ENCODE results near the gene ERVW-1.
"Not testable (repeated sequence)": the region's sequence is repeated elsewhere in the genome, so short reads cannot be mapped to it uniquely, and the experiment has no call there.

The ERVW-1 gene

DNA sequence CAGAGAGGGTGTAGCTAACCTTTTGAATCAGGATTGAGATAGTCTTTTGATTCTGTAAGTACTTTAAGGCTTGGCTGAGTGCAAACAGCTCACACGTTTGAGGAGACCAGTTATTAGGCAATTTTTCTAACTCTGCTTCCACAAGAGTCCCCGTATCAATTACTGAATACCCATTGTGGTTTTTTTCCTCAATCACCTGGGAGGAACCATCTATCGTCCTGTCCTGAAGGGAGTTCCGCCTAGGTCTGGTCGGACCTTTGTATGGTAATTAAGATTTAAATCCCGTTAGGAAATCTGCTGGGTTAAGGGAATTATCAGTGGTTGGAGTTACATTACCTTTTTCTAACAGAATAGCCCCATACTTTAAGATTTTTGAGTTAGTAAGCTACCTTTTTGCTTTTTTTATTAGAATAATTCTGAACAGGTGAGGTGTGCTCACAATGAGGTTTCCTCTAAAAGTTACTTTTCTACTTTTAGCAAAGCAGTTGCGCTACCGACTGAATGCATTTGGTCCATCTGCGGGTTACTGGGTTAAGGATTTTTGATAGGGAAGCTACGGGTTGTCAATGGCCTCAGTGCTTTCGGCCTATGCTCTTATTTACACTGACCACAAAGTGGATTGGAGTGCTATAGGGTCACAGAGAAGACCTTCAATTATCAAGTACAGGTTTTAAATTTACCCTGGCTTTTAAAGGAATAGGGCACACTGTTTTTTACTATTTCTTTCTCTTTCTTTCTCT lies 1.7 kb downstream of the ERVW-1 start:
- H3K27ac ChIP-seq; DNase-seq (ENCODE audit: low read depth, low spot score): not testable (repeated sequence)

DNA sequence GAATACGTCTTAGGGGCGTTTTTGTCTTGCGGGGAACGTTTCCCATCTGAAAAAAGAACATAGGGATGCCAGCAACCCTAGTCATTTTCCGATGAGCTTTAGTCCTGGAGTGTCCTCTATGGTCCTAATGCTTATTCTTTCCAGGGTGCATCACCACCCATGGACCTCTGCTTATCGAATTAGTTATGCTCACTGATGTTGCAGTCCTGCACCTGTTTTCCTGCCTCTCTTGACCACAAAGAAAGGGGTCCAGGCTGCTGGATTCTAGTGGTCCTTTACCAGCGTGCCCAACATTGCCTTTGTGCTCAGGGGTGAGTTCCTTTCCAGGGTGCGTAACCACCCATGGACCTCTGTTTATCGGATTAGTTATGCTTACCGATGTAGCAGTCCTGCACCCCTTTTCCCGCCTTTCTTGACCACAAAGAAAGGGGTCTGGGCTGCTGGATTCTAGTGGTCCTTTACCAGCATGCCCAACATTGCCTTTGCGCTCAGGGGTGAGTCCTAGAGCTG lies 2.4 kb downstream of the ERVW-1 start:
- H3K27ac ChIP-seq; DNase-seq (ENCODE audit: low read depth, low spot score): not testable (repeated sequence)

DNA sequence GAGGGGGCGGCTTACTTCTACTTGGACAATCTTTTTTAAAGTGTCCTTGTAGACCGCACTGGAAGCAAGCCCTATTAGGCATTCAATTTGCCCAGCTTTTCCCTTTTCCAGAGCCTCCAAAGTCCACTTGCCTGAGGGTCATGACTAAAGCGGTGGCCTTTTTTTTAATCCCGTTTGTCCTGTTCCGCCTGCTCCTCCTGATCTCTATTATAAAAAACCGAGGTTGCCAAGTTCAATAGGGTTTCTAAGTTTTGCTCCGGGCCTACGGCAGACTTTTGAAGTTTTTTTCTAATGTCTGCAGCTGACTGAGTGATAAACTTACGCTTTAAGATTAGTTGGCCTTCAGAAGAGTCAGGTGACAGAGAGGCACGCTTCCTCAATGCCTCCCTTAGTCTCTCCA lies 3.8 kb downstream of the ERVW-1 start:
- H3K27ac ChIP-seq, result peak overlapping the region; percentile 13
- DNase-seq (ENCODE audit: low read depth, low spot score), result not testable (repeated sequence)

DNA sequence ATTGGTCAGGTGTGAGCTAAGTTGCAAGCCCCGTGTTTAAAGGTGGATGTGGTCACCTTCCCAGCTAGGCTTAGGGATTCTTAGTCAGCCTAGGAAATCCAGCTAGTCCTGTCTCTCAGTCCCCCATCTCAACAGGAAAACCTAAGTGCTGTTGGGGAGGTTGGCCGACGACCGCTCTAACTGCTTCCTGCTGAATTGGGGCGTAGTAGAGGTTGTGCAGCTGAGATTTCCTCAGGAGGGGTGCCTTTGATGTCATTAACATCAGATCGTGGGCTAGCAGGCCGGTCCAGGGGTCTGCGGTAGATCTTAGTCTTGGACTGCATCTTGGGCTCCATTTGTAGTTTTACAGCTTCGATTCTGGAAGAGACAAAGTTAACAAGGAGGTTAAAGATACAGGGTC lies 9.2 kb downstream of the ERVW-1 start:
- not testable (repeated sequence) for H3K27ac ChIP-seq; DNase-seq (ENCODE audit: low read depth, low spot score)

DNA sequence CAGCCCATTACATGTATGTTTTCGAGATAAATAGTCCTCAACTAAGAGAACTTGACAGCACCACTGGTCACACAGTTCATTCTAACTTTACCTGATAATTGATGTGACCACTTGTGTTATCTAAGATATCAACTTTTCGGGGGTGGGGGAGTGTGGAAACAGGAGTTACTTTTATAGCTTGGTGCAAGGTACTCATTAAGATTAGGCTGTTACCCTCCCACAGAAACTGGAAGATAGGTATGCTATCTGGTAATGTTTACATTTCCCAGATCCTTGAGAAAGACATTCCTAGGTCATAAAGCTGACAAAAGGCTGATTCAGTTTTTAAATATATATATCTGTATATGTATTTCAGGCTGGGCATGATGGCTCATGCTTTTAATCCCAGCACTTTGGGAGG lies 11.1 kb downstream of the ERVW-1 start:
- peak; percentile 48 for DNase-seq (ENCODE audit: low read depth, low spot score)
- peak overlapping the region; percentile 20 for H3K27ac ChIP-seq

DNA sequence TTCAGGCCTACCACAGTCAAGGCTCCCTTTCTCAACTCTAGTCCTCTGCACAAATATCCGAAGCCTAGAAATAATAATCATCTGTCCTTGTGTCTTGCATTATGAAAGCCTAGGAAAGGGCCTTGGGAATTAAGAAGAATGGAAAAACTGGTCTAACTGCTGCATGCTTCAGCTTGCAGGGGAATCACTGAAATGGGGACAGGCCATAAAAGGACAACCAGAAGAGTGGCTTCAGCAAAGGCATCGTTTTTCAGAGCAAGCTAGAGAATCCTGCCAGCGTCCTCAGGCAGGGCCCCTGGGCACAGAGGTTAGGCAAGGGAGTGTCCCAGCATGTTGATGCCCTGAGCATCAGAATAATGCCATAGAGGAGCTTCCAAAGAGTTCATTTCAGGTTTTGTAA lies 13.2 kb downstream of the ERVW-1 start:
- H3K27ac ChIP-seq, result peak overlapping the region; percentile 24
- DNase-seq (ENCODE audit: low read depth, low spot score), result no peak

DNA sequence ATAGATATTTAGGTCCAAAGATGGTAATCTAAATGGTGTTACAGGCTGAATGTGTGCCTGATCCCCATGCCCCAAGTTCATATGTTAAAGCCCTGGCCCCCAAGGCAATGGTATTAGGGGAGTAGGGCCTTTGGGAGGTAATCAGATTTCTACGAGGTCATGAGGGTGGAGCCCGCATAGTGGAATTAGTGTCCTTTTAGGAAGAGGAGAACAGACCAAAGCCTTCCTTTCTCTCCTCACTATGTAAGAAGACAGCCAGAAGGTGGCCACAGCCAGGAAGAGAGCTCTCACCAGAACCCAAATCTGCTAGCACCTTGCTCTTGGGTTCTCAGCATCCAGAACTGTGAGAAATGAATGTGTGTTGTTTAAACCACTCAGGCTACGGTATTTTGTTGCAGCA lies 15.2 kb downstream of the ERVW-1 start:
- DNase-seq (ENCODE audit: low read depth, low spot score), result no peak

DNA sequence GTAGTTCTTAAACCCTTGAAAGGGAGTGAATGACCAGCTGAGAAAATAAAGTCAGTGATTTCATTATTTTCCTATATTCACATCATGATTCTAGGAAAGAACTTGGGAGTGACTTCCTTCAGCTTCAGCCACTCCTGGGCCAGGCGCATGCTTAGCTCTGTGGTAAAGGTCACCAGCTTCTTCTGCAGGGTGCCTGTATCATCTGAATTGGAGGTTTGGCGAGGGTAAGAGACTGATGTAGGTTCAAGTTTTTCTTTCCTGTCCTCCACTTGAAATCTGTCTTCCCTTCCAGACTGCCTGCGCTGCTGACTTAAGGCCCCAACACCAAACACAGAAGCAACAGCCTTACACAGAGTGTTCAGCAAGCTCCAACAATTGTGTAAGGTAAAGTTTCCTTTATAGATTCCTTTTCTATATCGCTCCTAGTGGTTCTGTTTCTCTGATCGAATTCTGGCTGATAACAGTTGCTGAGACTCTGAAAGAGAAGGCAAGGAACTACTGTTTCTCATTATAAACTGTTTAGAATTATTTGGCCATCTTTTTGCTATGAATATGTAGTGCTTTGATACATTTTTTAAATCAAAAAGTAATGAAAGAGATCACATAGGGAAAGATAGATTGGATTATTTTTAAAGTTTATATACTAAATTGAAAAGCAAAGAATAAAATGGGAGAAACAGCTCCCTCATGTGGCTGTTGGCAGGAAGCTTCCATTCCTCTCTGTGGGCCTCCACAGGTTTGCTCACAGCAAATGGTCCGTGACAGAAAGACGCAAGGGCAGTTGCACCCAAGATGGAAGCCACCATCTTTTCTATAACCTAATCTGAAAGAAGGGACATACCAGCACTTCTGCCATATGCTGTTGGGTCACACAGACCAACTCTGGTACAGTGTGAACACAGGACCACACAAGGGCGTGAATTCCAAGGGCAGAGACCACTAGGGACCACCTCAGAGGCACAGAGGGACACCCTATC lies 16.4 kb downstream of the ERVW-1 start:
- DNase-seq (ENCODE audit: low read depth, low spot score), result no peak
- H3K27ac ChIP-seq, result no peak overlapping the region

More for the DNA sequence above, 15.2 kb downstream of the ERVW-1 start:
- H3K27ac ChIP-seq, result no peak overlapping the region

DNA sequence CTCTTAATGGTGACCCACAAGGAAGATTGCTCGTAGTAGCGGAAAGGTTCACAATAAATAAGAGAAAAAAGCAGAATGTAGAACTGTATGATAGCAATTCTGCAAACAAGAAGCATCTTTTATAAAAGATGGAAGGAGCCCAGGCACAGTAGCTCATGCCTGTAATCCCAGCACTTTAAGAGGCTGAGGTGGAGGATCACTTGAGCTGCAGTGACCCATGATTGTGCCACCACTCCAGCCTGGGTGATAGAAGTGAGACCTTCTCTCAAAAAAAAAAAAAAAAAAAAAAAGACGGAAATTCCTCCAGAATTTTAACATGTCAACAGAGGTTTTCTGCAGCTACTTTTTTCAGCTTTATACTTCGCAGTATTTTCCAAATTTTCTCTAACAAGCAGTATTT lies 17.2 kb downstream of the ERVW-1 start:
- H3K27ac ChIP-seq, result peak overlapping the region; percentile 31
- DNase-seq (ENCODE audit: low read depth, low spot score), result no peak

DNA sequence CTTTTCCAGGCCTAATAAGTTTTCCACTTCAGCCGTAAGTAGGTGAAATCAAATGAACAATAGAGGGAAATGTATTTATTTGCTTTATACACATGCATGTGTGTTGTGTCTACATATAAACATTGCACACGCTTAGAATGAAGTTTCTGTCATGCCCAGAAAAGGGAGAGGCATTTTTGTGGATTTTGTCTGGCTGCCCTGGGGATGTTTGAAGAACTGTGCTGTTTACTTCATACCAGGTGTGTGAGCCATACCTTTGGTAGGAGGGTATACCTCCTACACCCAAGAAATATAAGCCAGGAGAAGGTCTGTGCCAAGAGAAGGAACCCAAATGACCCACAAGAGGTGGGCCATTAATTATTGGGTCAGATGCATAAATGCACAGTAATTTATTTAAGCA lies 17.6 kb downstream of the ERVW-1 start:
- peak overlapping the region; percentile 31 for H3K27ac ChIP-seq
- peak; percentile 68 for DNase-seq (ENCODE audit: low read depth, low spot score)

DNA sequence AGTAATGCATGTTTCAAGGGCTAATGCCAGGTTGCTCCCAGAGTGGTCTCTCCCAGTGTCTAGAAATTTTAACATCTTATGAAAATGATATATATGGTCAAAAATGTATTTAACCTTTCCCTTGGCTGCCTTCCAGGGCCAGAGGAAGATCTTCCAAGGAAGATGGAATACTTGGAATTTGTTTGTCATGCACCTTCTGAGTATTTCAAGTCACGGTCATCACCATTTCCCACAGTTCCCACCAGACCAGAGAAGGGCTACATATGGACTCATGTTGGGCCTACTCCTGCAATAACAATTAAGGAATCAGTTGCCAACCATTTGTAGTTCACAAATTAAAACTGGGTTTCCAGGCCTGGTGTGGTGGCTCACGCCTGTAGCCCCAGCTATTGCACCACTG lies 21.5 kb downstream of the ERVW-1 start:
- no peak for DNase-seq (ENCODE audit: low read depth, low spot score)
- H3K27ac ChIP-seq, result no peak overlapping the region

DNA sequence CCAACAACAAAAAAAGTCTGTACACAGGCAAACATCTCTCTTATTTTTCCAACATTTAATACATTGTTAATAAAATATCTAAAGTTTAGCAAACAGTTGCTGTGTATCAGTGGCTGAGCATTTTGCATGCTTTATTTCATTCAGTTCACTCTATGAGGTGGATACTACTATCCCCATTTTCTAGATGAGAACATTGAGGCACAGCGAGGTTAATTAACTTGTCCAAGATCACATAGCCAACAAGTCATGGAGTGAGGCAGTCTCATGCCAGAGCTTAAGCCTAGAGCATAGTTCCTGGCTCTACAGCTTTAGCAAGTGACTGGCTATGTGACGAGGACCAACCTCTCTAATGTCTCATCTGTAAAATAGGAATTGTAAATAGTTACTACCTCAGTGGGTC lies 26.1 kb downstream of the ERVW-1 start:
- H3K27ac ChIP-seq, result no peak overlapping the region
- DNase-seq (ENCODE audit: low read depth, low spot score), result no peak

DNA sequence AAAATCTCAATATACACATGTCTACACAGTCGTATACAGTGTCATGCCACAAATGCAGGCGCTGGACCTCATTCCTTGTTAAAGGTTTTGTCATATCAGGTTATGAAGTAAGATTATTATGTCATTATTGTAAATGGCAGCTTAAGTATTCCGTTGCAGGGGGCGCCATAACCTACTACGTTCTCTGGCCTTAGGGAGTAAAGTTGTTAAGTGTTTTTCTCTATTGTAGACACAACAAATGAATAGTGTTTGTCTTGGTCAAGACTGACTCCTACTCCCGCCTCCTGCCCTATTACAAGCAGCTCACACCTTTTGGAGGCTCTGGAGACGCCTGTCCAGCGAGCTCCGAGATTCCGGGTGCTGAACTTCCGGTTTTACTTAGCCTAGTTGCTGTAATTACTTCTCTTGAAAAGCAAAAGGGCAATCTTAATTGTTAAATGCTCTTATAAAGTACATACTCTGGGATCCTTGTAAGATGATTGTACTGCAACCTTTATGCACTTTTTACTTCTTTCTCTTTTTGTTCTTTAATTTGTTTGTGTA lies 29.5 kb downstream of the ERVW-1 start:
- no peak for DNase-seq (ENCODE audit: low read depth, low spot score)
- peak overlapping the region; percentile 87 for H3K27ac ChIP-seq

DNA sequence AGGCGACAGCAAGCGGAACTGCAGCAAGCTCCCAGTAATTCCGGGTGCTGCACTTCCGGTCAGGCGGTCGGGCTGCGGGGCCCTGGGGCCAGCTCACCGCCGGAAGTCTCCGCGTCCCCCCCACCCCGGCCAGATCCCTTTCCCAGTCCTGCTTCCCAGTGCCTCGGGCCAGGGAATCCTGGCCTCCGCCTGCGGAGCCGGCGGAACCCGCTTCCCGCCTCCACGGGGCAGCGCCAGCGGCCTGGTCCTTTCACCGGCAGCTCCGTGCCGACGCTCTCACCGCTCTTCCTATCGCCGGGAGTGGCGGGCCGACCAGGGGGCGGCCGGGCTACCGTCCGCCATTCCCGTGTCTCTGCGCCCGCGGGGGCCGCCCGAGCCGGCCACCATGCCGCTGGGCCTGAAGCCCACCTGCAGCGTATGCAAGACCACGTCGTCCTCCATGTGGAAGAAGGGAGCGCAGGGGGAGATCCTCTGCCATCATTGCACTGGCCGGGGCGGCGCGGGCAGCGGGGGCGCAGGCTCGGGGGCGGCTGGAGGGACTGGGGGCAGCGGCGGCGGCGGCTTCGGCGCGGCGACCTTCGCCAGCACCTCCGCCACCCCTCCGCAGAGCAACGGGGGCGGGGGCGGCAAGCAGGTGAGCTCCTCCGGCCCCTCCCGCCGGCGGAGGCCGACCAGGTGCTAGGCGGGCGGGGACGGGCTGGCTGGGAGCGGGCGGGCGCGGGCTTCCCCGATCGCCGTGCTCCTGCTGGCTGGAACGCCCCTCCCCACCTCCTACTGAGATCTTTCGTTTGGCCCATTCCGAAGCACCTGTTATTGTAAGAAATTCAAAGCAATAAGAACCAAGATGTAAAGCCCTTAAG lies 30.2 kb downstream of the ERVW-1 start, which contains the start of gene GATAD1:
GATAD1 (plus strand) TSS at position 138 of the 860 bp plus-strand sequence; CDS start at position 386, 248 bp downstream.
- peak; percentile 57 for DNase-seq (ENCODE audit: low read depth, low spot score)
- peak within 1 kb of the TSS; percentile 87 for H3K27ac ChIP-seq

DNA sequence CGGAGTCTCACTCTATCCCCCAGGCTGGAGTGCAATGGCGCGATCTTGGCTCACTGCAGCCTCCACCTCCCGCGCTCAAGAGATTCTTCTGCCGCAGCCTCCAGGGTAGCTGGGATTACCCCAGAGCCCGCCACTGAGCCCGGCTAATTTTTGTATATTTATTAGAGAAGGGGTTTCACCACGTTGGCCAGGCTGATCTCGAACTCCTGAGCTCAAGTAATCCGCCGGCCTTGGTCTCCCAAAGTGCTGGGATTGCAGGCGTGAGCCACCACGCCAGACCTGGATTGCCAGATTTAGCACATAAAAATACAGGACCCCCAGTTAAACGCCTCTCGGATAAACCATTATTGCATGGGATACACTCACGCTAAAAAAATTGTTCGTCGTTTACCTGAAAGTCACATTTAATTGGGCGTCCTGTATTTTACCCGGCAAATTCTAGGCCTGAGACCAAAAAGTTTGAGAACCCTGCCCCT lies 30.8 kb downstream of the ERVW-1 start:
- no peak for DNase-seq (ENCODE audit: low read depth, low spot score)
- H3K27ac ChIP-seq, result peak overlapping the region; percentile 87

DNA sequence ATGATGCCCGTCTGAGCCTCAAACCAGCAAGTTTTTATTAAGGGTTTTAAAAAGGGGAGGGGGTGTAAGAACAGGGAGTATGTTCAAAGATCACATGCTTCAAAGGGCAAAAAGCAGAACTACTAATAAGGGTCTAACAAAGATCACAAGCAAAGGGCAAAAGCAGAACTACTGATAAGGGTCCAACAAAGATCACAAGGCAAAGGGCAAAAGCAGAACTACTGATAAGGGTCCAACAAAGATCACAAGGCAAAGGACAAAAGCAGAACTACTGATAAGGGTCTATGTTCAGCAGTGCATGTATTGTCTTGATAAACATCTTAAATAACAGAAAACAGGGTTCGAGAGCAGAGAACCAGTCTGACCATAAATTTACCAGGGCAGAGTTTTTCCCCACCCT lies 35.0 kb downstream of the ERVW-1 start:
- DNase-seq (ENCODE audit: low read depth, low spot score); H3K27ac ChIP-seq: not testable (repeated sequence)

DNA sequence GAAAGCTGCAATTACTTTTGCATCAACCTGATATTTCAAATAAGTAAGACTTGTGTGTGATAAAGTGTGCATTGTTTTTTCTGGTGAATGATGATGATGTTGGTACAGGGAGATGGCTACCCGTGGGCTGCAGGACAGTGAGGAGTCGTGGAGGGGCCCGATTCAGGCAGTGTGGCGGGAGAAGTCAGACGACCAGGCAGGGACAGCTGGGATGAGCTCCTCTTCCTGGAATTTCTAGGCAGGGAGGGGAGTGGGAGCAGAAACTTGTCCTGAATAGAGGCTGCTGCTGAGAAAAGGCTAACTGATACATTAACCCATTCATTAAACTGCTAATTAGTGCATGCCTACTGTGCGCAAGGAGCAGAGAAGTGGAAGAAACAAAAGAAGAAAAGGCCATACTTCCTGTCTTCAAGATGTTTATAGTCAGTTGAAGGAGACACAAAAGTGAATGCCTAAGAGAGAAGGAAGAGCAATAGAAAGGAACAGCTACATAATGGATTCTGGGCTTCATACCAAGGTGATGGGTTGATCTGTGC lies 39.7 kb downstream of the ERVW-1 start:
- DNase-seq (ENCODE audit: low read depth, low spot score), result no peak
- H3K27ac ChIP-seq, result no peak overlapping the region

DNA sequence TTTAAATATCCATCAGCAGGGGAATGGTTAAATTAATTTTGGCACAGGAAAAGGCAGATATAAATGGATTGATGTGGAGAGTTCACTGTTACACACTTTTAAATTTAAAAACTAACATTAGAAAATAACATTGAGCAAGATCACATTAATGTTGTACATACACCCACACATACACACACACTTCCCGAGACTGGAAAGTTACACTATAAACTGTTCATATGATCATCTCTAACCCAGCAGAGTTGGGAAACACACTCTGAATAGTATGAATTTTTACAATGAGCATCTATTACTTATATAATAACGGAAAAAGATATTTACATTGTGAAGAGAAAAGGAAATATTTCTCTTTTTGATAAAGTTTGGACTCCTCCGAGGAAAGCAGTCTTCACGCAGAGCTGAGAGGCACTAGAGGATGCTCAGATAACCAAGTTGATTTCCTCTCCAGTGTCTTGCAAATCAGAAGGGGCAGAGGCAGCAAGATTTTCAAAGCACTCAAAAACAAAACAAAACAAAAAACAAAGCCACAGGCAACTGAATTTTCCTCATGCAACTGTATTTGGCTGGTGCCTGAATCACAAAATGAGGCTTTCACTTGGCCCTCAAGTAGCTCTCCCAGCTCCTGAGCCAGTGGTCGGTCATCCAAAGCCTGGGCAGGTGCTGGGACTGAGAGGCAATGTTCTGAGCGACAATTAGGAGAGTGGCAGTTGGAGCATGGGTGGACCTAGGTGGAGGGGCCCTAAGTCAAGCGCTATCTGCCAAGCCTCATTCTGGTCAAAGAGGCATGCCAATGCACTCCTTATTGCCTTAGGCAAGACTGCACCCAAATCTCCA lies 40.9 kb downstream of the ERVW-1 start:
- DNase-seq (ENCODE audit: low read depth, low spot score), result no peak
- no peak overlapping the region for H3K27ac ChIP-seq

Measured in epithelial cell of prostate (primary cell).